Coronary artery (tissue), 2 donors: ENCODE measurements around the gene STUB1.

Experiments
- DNase-seq: peaks from one replicate; pipeline ENCODE4 v3.0.0-alpha.2; 2017; ENCODE audit warnings: low spot score
- H3K27ac ChIP-seq, 2 donors: fragments of 200-600 bp; sonication (generic); one replicate each; pipeline ENCODE4 v1.5.1; 2016 to 2019
- H3K4me3 ChIP-seq: fragments of 200-600 bp; sonication (generic); 2 replicates; pipeline ENCODE4 v1.5.1; 2016; ENCODE audit warnings: mild to moderate bottlenecking, moderate library complexity
- CTCF ChIP-seq: fragments of 200-600 bp; sonication (generic); IDR thresholded peaks from one replicate; pipeline ENCODE4 v1.5.1; 2019; ENCODE audit warnings: antibody characterized with exemption

The STUB1 gene

GRCh38 chr16:667113-667779 is 13.0 kb upstream of the STUB1 start:
- no peak for TF ChIP-seq CTCF
- H3K27ac ChIP-seq, result peak overlapping the region; percentile 77 to 96
- no peak for DNase-seq
- H3K4me3 ChIP-seq, result peak overlapping the region; percentile 96

GRCh38 chr16:667780-668518 is 12.3 kb upstream of the STUB1 start, which contains the start of gene RHOT2:
Gene RHOT2 (plus strand): TSS chr16:668132. CDS start chr16:668200, 68 bp downstream.
- Histone ChIP-seq H3K27ac (peak within 1 kb of the TSS; percentile 77 to 96), H3K4me3 (peak within 1 kb of the TSS; percentile 96)
- DNase-seq, result peak; percentile 94
- TF ChIP-seq CTCF, result peak; percentile 90

- no peak for DNase-seq
- no peak for TF ChIP-seq CTCF
- H3K4me3 ChIP-seq, result peak overlapping the region; percentile 96
- peak overlapping the region; percentile 77 to 96 for H3K27ac ChIP-seq
Measured at GRCh38 chr16:668519-669171, 11.6 kb upstream of the STUB1 start.

GRCh38 chr16:669666-670065 is 10.5 kb upstream of the STUB1 start:
- DNase-seq, result no peak
- H3K4me3 ChIP-seq, result no peak overlapping the region
- no peak overlapping the region for H3K27ac ChIP-seq
- no peak for TF ChIP-seq CTCF

GRCh38 chr16:670485-671352 is 9.5 kb upstream of the STUB1 start:
- Histone ChIP-seq H3K27ac (no peak overlapping the region), H3K4me3 (no peak overlapping the region)
- TF ChIP-seq CTCF, result no peak
- no peak for DNase-seq

- TF ChIP-seq CTCF, result no peak
- Histone ChIP-seq H3K4me3 (no peak overlapping the region), H3K27ac (no peak overlapping the region)
- no peak for DNase-seq
Measured at GRCh38 chr16:671353-672131, 8.7 kb upstream of the STUB1 start.
